Renal pelvis (tissue), 4 donors: ENCODE measurements around the gene PLPPR3. TPM values are rescaled to one million over a fixed set of nuclear protein-coding genes. Genes with fewer than 3 reads are reported as not detected.
"Not testable (repeated sequence)": the region's sequence is repeated elsewhere in the genome, so short reads cannot be mapped to it uniquely, and the experiment has no call there.

Source experiments
- DNase-seq: peaks from one replicate; pipeline ENCODE4 v3.0.0-alpha.2; 2013
- polyA plus RNA-seq, 3 donors: library from polyadenylated mRNA; unstranded; fragments of 120-200 nt; gene quantifications; one replicate each; pipeline ENCODE4 v1.2.1, GENCODE V29; 2013; ENCODE audit not compliant: insufficient read length in 3 of 3

PLPPR3 gene
- polyA plus RNA-seq, 3 donors: 11.2 to 25.9 (median 17.1) TPM

GRCh38 chr19:831407-832369 lies 9.9 kb upstream of the PLPPR3 start:
- no peak for DNase-seq

- no peak for DNase-seq
Measured at GRCh38 chr19:829129-829758, 7.5 kb upstream of the PLPPR3 start.

GRCh38 chr19:827710-828321 lies 6.1 kb upstream of the PLPPR3 start, which contains the start of gene AZU1:
Gene AZU1 (plus strand): TSS chr19:827837. CDS start chr19:827847, 10 bp downstream.
- no peak for DNase-seq

DNA sequence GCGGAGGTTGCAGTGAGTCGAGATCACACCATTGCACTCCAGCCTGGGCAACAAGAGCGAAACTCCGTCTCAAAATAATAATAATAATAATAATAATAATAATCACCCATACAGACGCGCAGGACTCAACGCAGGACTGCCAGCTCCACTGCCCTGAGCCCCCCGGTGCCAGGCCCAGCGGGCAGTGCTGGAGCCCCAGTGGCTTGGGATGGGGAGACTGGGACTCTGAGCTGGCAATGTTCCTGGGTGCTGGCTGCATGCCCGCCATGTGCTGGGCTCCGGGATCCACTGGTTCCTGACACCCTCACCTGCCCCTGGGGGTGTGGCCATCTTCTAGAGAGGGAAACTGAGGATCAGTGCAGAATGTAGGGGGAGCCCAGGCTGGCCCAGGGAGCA lies 5.6 kb upstream of the PLPPR3 start:
- DNase-seq: no peak

GRCh38 chr19:825897-826644 lies 4.3 kb upstream of the PLPPR3 start:
- no peak for DNase-seq

DNA sequence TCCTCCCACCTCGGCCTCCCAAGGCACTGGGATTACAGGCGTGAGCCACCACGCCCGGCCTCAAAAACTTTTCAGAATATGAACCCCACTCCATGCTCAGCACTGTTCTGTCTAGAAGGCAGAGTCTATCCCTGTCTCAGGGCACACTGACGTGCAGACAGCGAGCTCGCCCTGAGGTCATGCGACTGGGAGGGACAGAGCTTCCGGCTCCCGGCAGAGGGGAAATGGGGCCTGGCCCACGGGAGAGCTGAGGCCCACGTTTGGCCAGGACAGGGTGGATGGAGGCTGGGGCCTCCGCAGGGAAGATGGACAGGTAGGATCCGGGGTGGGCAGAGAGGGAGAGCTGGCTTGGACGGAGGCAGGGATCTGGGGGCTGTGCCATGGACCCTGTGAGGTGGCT lies 3.1 kb upstream of the PLPPR3 start:
- no peak for DNase-seq

DNA sequence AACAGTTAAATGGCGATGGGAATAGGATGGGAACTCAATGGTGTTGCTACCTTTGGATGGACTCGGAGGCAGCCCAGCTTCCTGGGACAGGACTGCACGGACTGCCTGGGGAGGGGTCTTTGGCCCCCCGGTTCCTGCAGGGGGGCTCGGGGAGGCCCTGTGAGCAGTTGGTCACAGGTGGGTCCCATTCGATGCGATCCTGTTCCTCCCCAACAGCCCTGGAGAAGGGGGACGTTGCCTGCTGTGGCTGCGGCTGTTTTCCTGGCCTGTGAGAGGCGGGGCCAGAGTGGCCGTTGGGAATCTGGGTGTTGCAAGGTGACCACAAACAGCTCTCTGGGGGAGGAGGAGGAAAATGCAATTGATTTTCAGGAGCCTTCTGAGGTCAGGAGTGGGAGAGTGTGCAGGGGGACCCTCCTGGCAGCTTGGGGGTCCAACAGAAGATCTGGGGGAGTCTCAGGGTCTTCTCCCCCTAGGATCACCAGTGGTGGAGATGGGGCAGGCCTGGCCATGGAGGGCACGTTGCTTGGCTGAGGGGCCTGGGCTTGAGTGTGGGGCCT lies 1.9 kb upstream of the PLPPR3 start:
- DNase-seq: no peak

DNA sequence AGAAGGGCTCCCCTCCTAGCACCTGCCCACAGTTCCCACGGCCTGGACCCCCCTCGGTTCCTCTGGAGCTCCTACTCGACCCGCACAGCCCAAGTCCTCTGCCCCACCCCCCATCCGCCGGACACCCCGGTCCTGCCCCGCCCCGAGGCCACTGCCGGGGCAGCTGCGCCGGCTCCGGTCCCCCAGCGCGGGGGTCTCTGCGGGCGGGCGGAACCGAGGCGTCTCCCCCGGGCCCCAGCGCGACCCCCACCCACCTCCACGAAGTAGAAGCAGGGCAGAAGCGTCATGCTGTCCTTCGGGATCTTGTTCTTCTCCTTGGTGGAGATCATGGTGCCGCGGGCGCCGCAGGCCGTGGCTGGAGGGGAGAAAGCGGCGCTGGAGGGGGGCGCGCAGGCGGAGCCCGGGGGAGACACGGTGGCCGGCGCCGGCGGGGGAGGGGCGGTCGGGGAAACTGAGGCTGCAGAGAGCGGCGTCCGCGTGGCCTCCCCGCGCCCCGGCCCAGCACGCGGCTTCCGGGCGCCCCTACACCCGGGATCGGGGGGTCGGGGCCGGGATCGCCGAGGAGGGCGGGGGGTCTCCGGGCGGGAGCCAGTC lies 427 bp downstream of the PLPPR3 start:
- no peak for DNase-seq

DNA sequence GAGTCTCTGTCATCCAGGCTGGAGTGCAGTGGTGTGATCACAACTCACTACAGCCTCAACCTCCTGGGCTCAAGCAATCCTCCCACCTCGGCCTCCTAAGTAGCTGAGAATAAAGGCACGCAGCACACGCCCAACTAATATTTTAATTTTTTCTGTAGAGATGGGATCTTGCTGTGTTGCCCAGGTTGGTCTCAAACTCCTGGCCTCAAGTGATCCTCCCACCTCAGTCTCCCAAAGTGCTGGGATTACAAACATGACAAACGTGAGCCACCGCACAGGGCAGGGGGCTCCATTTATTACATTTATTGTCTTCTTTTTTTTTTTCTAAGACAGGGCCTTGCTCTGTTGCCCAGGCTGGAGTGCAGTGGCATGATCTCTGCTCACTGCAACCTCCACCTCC lies 1.5 kb downstream of the PLPPR3 start:
- not testable (repeated sequence) for DNase-seq

- no peak for DNase-seq
Measured at GRCh38 chr19:816500-816857, 5.3 kb downstream of the PLPPR3 start.

GRCh38 chr19:815775-816499 lies 5.8 kb downstream of the PLPPR3 start:
- no peak for DNase-seq

DNA sequence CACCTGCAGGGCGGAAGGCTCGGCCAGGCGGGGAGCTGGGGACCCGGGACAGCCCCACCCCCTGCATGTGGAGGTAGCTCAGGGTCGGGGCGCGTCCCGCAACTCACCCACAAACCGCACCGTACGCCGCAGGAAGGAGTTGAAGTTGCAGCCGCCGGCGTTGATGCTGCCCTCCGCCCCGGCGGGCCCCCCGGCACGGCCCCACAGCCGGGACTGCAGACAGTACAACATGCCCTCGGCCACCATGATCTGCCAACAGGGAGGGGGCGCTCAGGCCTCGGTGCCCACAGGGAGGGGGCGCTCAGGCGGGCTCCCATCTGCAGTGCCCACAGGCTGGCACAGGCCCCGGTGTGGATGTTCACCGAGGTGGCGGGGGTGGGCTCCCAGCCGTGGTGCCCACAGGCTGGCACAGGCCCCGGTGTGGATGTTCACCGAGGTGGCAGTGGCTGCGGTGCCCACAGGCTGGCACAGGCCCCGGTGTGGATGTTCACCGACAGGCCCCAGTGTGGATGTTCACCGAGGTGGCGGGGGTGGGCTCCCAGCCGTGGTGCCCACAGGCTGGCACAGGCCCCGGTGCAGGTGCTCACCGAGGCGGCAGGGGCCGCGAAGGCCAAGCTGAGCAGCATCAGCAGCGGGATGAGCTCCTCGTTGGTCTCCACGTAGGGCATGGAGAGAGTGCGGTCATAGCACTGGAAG lies 6.5 kb downstream of the PLPPR3 start:
- DNase-seq: no peak

- no peak for DNase-seq
Measured at GRCh38 chr19:814152-815078, 7.3 kb downstream of the PLPPR3 start.

GRCh38 chr19:813219-814151 lies 8.3 kb downstream of the PLPPR3 start:
- no peak for DNase-seq

DNA sequence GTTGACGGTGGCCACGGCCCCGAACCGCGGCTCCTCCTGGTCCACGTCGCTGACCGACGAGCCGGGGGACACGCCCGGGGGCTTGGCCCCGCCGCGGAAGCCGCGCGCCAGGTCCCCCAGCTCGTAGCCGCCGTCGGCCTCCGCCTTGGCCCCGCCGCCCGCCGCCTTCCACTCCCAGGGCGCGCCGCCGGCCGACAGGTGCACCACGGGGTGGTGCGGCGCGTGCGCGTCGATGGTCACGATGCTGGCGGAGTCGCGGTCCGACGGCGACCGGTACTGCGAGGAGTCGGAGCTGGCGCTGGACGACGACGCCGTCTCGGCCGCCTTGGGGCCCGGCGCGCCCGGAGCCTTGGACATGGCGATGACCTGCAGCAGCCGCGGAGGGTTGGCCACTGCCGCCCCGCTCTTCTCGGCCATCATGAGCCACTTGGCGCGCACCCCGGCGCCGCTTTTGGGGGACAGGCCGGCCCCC lies 9.0 kb downstream of the PLPPR3 start:
- DNase-seq: no peak

- DNase-seq: no peak
Measured at GRCh38 chr19:812049-812746, 9.6 kb downstream of the PLPPR3 start.

- DNase-seq: no peak
Measured at GRCh38 chr19:811506-812048, 10.2 kb downstream of the PLPPR3 start.
